T-helper 1 cell treated with Interleukin-12 subunit alpha and Interleukin-12 subunit beta and Interleukin-4 antibody, amounts not matched to agents 30 μg/mL and 1 μg/mL, for 36 hours (primary cell): Measurements from ENCODE around the gene PPP2R3A.

Experiments used
- H3K27ac Mint-ChIP-seq: one replicate; pipeline ENCODE4 v1.8.0; 2021; ENCODE audit warnings: mild to moderate bottlenecking, mixed read lengths
- H3K27me3 Mint-ChIP-seq: one replicate; pipeline ENCODE4 v1.8.0; 2021; ENCODE audit warnings: low read depth, mixed read lengths
- H3K36me3 Mint-ChIP-seq: one replicate; pipeline ENCODE4 v1.8.0; 2021; ENCODE audit warnings: low read depth, mixed read lengths
- H3K4me1 Mint-ChIP-seq: one replicate; pipeline ENCODE4 v1.8.0; 2021; ENCODE audit warnings: low read depth, mixed read lengths
- H3K4me3 Mint-ChIP-seq: one replicate; pipeline ENCODE4 v1.8.0; 2021; ENCODE audit warnings: mild to moderate bottlenecking, moderate library complexity, mixed read lengths
- H3K9me3 Mint-ChIP-seq: one replicate; pipeline ENCODE4 v1.8.0; 2021; ENCODE audit warnings: mixed read lengths

Gene PPP2R3A

DNA sequence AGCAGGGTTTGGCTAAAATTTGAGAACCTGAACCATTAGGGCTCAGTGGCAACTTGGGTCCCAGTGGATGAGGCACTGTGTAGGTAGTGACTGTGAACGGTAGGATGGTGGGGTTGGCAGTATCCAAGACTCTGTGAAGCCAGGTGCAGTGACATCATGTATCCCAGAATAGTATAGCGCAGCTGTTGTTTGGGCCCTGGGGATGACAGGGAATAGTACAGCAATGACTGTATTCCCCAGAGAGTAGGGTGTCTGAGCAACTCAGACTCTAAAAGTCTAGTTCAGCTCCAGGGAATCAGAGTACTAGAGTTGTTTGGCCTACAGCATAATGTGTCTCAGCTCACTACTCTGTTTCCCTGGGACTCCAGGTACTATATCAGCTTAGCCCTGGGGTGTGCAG is 20.7 kb upstream of the PPP2R3A start:
- Mint-ChIP-seq H3K27me3 (peaks cover 8% of the 10 kb centered on the region), H3K36me3 (no peaks in the 10 kb centered on the region), H3K4me1 (no peaks in the 10 kb centered on the region), H3K9me3 (no peaks in the 10 kb centered on the region), H3K27ac (no peak overlapping the region), H3K4me3 (no peak overlapping the region)

DNA sequence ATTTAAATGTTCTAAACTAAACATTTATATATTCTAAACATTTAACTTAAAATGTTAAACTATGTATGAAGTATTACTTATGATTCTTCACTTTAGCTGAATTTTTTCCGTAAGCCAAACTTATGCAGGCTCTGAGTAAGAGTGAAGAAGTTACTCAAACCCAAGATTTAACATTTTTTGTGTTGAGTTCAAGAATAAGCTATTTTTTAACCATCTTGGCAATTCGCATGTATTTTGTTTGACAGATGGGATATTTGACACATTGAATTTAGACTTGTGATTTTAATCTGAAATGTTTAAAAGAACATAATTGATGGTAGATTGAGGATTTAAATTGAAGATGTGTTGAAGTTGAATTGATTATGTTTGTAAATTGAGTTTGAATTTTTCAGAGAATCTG is 14.6 kb upstream of the PPP2R3A start:
- Mint-ChIP-seq H3K27ac (no peak overlapping the region), H3K9me3 (no peaks in the 10 kb centered on the region), H3K36me3 (no peaks in the 10 kb centered on the region), H3K4me3 (no peak overlapping the region), H3K4me1 (no peaks in the 10 kb centered on the region), H3K27me3 (peaks cover 4% of the 10 kb centered on the region)

DNA sequence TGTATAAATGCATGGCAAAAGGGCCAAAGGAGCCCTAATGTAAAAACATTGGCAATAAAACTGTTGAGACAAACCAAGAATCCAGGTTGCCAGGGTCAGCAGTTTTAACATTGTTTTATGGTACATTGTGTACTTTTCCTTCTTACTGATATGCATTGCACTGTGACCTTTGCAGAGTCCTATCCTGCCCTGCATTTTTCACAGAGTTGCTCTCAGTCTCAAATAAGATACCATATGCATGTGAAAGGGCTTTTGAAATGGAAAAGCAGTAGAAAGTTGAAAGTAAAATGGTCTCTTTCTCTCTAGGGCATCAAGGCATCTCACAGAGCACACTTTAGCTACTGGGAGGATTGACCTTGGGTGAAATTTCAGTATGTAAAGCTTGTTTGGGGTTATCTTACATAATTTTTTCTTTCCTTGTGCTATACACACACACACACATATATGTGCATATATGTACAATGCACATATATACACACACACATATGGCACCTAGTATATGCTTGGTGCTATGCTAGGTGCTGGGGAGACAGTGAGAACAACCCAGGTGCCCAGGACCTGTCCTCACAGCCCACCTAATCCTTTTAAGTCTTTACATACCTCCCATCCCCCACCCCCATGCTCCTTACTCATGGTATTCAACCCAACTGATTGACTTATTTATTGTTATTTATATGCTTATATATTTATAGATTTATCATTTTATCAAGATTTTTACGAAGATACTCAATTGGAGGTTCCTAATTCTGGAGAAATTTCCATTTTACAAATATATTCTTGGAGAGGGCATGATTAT is 1.2 kb upstream of the PPP2R3A start:
- peaks cover 8% of the 10 kb centered on the region for H3K9me3 Mint-ChIP-seq
- H3K4me1 Mint-ChIP-seq, result peaks cover 2% of the 10 kb centered on the region
- peak overlapping the region; percentile 63 for H3K4me3 Mint-ChIP-seq
- H3K36me3 Mint-ChIP-seq, result no peaks in the 10 kb centered on the region
- H3K27ac Mint-ChIP-seq, result no peak overlapping the region
- H3K27me3 Mint-ChIP-seq, result peaks cover 36% of the 10 kb centered on the region

DNA sequence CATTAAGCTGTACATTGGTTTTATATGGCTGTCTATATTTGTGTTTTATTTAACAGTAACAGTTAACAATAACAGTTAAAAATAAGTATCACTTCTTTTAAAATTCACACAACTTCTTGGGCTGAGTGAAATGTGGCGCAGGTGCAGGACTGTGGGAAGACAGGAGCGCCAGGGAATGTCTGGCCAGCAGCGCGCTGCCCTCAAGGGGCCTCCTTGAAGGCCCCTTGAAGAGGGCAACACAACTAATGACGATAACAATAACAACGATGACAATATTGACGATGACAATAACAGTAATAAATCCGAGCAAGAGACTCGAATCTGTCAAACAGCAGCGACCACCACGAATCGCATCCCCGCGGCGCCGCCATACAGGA is 411 bp upstream of the PPP2R3A start:
- H3K4me3 Mint-ChIP-seq, result peak overlapping the region; percentile 63
- no peaks in the 10 kb centered on the region for H3K36me3 Mint-ChIP-seq
- peaks cover 38% of the 10 kb centered on the region for H3K27me3 Mint-ChIP-seq
- H3K27ac Mint-ChIP-seq, result no peak overlapping the region
- peaks cover 6% of the 10 kb centered on the region for H3K9me3 Mint-ChIP-seq
- peaks cover 2% of the 10 kb centered on the region for H3K4me1 Mint-ChIP-seq

DNA sequence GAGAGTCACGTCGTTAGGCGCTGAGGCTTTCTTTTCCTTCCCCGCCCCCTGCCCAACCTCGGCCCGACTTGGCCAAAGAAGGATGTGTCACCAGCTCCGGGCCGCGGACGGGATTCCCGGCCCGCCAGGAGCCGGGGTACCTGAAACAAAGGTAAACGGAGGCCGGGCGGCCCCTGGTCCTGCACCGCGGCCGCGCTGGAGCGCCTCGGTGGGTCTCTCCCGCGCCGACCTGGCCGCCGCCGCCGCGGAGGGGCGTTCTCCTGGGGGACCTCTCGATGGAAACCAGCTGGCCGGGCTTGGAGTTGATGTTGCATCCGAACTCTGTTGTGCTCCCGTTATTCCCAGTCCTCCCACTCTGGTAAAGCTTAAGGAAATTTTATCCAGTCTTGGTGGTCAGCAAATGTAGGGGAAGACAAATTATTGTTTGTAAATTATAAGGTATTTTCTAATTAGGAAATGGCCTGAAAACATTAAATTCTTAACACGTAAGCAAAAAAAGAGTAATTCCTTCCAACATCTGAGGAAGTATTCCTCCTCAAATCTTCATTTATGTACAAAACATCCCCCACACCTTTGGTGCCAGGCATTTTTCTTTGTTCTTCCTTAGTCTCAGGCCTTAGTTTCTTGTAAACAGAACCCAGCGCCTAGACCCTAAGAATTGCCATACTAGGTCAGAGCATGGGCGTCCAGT is 888 bp downstream of the PPP2R3A start:
- H3K27ac Mint-ChIP-seq, result no peak overlapping the region
- H3K4me1 Mint-ChIP-seq, result peaks cover 4% of the 10 kb centered on the region

DNA sequence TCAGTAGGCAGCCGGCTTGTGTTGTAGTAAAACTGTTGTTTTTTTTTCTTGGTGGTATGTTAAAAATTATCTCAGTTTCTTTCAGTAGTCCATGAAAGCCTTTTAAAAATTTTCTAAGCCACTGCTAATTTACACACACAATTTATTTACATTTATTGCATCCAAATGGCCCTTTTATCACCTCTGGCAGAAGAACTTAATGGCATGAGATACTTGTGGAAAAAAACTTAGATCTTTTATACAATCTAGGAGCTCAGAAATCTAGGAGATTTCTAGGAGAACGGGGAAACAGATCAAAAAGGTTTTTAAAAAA is 1.4 kb downstream of the PPP2R3A start:
- H3K36me3 Mint-ChIP-seq, result no peaks in the 10 kb centered on the region
- peaks cover 4% of the 10 kb centered on the region for H3K4me1 Mint-ChIP-seq
- no peaks in the 10 kb centered on the region for H3K9me3 Mint-ChIP-seq
- H3K27ac Mint-ChIP-seq, result no peak overlapping the region
- peaks cover 42% of the 10 kb centered on the region for H3K27me3 Mint-ChIP-seq
- peak overlapping the region; percentile 63 for H3K4me3 Mint-ChIP-seq

More for the DNA sequence above, 888 bp downstream of the PPP2R3A start:
- Mint-ChIP-seq H3K4me3 (peak overlapping the region; percentile 63), H3K9me3 (no peaks in the 10 kb centered on the region), H3K36me3 (no peaks in the 10 kb centered on the region), H3K27me3 (peaks cover 42% of the 10 kb centered on the region)

DNA sequence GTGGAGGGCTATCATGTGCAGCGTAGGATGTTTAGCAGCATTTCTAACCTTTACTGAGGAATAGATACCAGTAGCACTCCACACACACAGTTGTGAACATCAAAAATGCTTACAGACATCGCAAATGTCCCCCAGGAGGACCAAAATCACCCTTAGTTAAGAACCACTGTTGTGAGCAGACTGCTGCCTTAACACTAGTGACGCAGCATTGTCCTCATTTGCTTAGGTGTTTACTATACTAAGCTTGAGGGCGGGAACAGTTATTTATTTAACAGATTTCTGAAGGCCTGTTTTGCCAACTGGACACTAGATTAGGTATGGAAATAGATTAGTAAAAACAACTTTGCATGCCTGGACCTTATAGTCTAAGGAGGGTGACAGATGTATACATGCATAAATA is 2.3 kb downstream of the PPP2R3A start:
- Mint-ChIP-seq H3K27ac (no peak overlapping the region), H3K27me3 (peaks cover 42% of the 10 kb centered on the region), H3K4me3 (no peak overlapping the region), H3K4me1 (peaks cover 4% of the 10 kb centered on the region), H3K36me3 (no peaks in the 10 kb centered on the region), H3K9me3 (no peaks in the 10 kb centered on the region)

DNA sequence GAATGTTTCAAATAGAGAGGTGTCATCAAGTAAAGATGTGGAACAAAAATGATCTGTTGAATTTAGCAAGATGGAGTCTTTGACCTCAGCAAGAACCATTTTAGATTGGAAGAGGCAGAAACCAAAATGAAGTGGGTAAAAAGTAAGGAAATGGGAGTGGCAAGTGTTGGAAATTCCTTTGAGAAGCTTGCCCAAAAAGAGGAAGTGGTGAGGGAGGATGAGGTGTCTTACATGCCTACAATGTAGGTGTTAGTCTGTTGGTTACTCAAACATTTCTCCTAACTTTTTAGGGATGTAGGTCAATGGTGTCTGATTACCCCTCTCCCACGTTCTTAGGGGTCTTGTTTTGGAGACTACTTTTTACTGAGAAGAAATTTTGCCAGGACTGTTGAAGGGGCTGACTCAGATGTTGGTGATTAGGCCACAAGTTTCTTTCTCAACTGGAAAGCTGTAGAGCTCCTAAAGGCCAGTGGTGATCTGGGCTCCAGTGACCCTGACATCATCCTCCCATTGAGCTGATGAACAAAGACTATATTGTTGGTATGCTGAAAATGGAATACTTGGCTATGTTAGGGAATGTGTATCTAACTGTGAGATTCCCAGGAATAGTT is 5.1 kb downstream of the PPP2R3A start:
- Mint-ChIP-seq H3K4me1 (peaks cover 2% of the 10 kb centered on the region), H3K36me3 (no peaks in the 10 kb centered on the region), H3K9me3 (no peaks in the 10 kb centered on the region), H3K4me3 (no peak overlapping the region), H3K27me3 (peaks cover 36% of the 10 kb centered on the region), H3K27ac (no peak overlapping the region)

DNA sequence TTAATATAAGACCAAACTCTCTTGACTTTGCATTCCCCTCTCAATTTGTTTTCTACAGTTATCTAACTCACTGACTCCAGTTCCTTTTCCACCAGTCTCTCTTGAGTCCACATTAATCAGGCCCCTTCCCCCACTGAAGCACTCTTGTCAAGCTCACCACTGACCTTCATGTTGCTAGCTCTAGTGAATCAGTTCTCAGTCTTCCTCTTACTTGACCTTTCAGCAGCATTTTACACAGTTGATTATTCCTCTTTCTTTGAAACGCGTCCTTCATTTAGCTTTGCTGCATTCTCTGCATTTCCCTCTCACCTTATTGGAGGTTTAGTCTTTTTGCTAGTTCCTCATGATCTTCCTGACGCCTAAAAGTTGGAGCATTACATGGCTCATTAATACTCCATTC is 8.3 kb downstream of the PPP2R3A start:
- Mint-ChIP-seq H3K9me3 (no peaks in the 10 kb centered on the region), H3K4me3 (no peak overlapping the region), H3K27ac (no peak overlapping the region)

DNA sequence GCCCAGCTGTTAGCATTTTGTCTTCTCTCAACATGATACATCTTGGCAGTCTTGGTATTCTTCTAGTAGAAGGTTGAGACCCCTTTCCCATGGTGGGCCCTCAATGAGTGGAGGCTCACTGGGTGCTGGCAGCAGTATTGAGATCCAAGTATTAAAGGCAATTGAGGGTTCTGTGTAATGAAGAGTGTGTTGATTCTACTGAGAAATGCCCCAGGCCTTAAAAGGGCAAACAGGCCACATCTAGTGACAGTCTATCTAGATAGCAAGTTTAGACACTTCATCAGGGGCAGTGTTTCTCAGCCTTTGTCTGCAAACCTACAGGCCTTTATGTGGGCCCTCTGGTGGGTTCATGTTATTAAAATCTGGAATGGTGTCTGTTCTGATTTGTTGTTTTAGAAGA is 9.5 kb downstream of the PPP2R3A start:
- no peaks in the 10 kb centered on the region for H3K36me3 Mint-ChIP-seq
- peaks cover 5% of the 10 kb centered on the region for H3K27me3 Mint-ChIP-seq
- peaks cover 2% of the 10 kb centered on the region for H3K4me1 Mint-ChIP-seq
- H3K27ac Mint-ChIP-seq, result no peak overlapping the region
- no peaks in the 10 kb centered on the region for H3K9me3 Mint-ChIP-seq
- H3K4me3 Mint-ChIP-seq, result no peak overlapping the region

More for the DNA sequence above, 8.3 kb downstream of the PPP2R3A start:
- H3K4me1 Mint-ChIP-seq, result peaks cover 2% of the 10 kb centered on the region
- no peaks in the 10 kb centered on the region for H3K36me3 Mint-ChIP-seq
- H3K27me3 Mint-ChIP-seq, result peaks cover 12% of the 10 kb centered on the region

DNA sequence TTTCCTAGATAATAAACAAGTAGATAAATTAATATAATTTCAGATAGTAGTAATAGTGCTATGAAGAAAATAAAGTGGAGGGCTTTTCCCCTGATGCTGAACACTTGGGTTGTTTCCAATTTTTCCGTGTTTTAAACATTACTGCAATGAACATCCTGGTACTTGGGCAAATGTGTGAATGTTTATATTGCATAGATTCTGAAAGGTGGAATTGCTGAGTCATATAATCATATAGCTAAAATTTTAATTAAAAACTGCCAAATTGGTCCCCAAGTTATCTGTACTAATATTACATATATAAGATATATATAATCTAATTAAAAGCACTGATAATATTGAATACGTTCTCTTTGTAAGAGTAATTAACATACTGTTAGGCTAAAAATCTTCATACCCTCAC is 10.0 kb downstream of the PPP2R3A start:
- Mint-ChIP-seq H3K9me3 (no peaks in the 10 kb centered on the region), H3K4me3 (no peak overlapping the region), H3K27me3 (no peaks in the 10 kb centered on the region), H3K4me1 (no peaks in the 10 kb centered on the region), H3K36me3 (no peaks in the 10 kb centered on the region), H3K27ac (no peak overlapping the region)

DNA sequence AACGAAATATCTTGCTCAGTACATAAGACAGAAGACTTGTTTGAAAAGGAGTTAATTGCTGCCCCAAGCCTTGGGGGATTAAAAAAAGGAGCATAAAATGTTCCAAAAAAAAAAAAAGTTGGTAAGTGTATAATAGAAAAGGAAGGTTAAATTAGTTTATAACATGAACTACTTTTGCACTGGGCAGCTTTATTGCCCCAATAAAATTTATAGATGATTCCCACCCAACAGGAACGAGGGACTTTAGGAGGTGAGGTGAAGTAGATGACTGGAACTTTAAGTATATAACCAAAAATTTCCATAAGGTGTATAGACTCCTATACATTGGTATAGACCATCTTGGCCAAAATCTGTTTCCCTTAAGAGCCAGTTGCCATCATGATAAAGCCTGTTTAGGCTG is 14.8 kb downstream of the PPP2R3A start:
- Mint-ChIP-seq H3K9me3 (no peaks in the 10 kb centered on the region), H3K4me1 (no peaks in the 10 kb centered on the region), H3K27ac (no peak overlapping the region), H3K4me3 (no peak overlapping the region), H3K27me3 (no peaks in the 10 kb centered on the region), H3K36me3 (no peaks in the 10 kb centered on the region)

DNA sequence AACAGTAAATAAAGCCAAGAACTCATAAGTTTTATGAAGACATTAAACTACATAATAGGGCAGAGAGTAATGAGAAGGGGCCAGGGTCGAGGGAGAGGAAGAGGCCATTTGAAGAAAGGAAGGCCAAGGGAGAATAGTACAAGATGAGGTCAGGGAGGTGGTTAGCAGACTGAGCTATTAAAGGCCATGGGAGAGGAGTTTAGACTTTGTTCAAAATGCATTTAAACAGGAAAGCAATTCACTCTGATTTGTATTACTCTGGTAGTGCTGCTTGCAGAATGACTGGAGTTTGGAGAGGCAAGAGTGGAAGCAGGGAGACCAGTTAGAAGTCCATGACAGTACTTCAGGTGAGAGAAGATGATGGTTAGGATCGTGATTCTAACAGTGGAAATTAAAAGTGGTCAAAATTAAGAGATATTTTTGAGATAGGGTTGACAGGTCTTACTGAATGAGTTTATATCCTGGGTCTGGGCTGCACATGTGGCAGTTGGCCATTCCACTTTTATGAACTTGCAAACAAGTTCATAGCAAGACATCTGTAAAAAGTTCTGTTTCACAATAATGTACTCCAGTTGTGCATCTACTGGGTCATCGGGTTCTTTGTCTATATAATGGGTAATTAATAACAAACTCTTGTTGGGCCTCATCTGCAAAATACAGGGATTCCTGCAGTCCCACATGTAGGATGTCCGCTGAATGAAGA is 16.3 kb downstream of the PPP2R3A start:
- H3K27me3 Mint-ChIP-seq, result no peaks in the 10 kb centered on the region
- no peaks in the 10 kb centered on the region for H3K4me1 Mint-ChIP-seq
- no peaks in the 10 kb centered on the region for H3K36me3 Mint-ChIP-seq
- H3K27ac Mint-ChIP-seq, result no peak overlapping the region
- H3K9me3 Mint-ChIP-seq, result no peaks in the 10 kb centered on the region
- no peak overlapping the region for H3K4me3 Mint-ChIP-seq

DNA sequence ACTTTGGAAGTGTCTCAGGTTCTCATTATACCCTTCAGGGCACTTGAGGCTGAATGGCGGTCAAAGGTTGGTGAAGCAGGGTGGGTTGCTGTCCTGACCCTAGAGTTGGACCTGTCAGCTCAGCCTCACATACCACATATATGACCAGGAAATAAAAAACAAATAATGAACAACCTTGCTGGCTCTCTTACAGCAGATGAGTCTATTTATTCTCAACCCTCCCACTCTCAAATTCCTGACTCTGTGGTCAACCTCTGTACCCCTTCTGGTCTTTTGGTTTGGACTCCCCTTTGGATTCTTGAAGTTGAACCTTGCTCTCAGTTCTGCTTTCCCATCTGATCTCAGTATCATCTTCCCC is 16.9 kb downstream of the PPP2R3A start:
- Mint-ChIP-seq H3K27me3 (no peaks in the 10 kb centered on the region), H3K4me1 (no peaks in the 10 kb centered on the region), H3K36me3 (no peaks in the 10 kb centered on the region), H3K4me3 (no peak overlapping the region), H3K9me3 (no peaks in the 10 kb centered on the region), H3K27ac (no peak overlapping the region)
